HepG2 (cell line): ENCODE measurements around the gene ZNF91. TPM values are rescaled to one million over a fixed set of nuclear protein-coding genes. Genes with fewer than 3 reads are reported as not detected.
A peak's percentile ranks its signal among the peaks of the same experiment; 100 is the strongest.
"Not testable (repeated sequence)": the region's sequence is repeated elsewhere in the genome, so short reads cannot be mapped to it uniquely, and the experiment has no call there.

Experiments used
- ATAC-seq: fragments of 200-7000 bp; cut with Tn5 transposase; 3 replicates; pipeline ENCODE4 v1.9.1; 2020; ENCODE audit warnings: mild to moderate bottlenecking, moderate library complexity
- BruUV-seq: library from RNA; stranded (reverse); fragments of 400-500 nt; replicated peaks from 2 replicates; lab custom pipeline; 2021; lab: Mats Ljungman, UMichigan
- CTCF ChIA-PET: fragments of 300-600 bp; formaldehyde crosslinking; extraction: SDS; loops from one replicate; lab custom pipeline; 2021; ENCODE audit warnings: low total read pairs, inconsistent platforms, low intra/inter-chr PET ratio; lab: Yijun Ruan, JAX
- POLR2A ChIA-PET: fragments of 350-600 bp; sonication (Branson Sonifier 250); formaldehyde crosslinking; loops from one replicate; lab custom pipeline; 2020; ENCODE audit warnings: antibody characterized with exemption, inconsistent platforms; lab: Yijun Ruan, JAX
- DNase-seq: peaks from one replicate; pipeline ENCODE4 v3.0.0-alpha.2; 2015; ENCODE audit warnings: low spot score
- FAIRE-seq: peaks from 3 replicates; lab custom pipeline; 2011; peaks lifted over from hg19 to GRCh38; lab: Jason Lieb, UNC
- H2AFZ ChIP-seq: one replicate; pipeline ENCODE4 v1.6.1; 2011; ENCODE audit warnings: low read length, inconsistent platforms
- H3K27ac ChIP-seq: fragments of 300-600 bp; 3 replicates; pipeline ENCODE4 v1.8.0; 2011; ENCODE audit warnings: mixed run types, mild to moderate bottlenecking, mixed read lengths, low read length, inconsistent platforms; ENCODE audit not compliant: insufficient read depth; ENCODE audit errors: extremely low read length
- H3K27me3 ChIP-seq, 2 experiments: fragments of 200-600 bp in 1 of 2; 2 replicates in 1 of 2; 3 replicates in 1 of 2; pipeline versions ENCODE4 v1.6.0 to v1.8.0; 2011; ENCODE audit warnings: low read length in 2 of 2, mild to moderate bottlenecking in 2 of 2, moderate library complexity in 2 of 2, inconsistent platforms in 1 of 2; ENCODE audit not compliant: insufficient read depth in 2 of 2, control insufficient read depth in 1 of 2
- H3K36me3 ChIP-seq, 2 experiments: fragments of 200-600 bp in 1 of 2; replicated peaks in 1 of 2; 2 replicates in 1 of 2; 3 replicates in 1 of 2; pipeline versions ENCODE4 v1.5.1 to v1.8.0; 2011; ENCODE audit warnings: low read length in 2 of 2, inconsistent platforms in 1 of 2; ENCODE audit not compliant: insufficient read depth in 2 of 2, control insufficient read depth in 1 of 2
- H3K4me1 ChIP-seq: 2 replicates; pipeline ENCODE4 v1.5.1; 2012; ENCODE audit warnings: low read length, inconsistent platforms; ENCODE audit not compliant: insufficient read depth
- H3K4me2 ChIP-seq: 2 replicates; pipeline ENCODE4 v1.6.0; 2011; ENCODE audit warnings: low read depth, low read length, inconsistent platforms
- H3K4me3 ChIP-seq, 3 experiments: fragments of 200-600 bp in 1 of 3; sonication (generic), shearing (Covaris generic) in 1 of 3; replicated peaks in 1 of 3; 2 replicates each; pipeline ENCODE4 v1.5.1; 2011 to 2016; ENCODE audit warnings: low read length in 3 of 3, inconsistent platforms in 2 of 3, low read depth in 2 of 3, mild to moderate bottlenecking in 2 of 3, control low read depth in 1 of 3, mixed read lengths in 1 of 3; ENCODE audit not compliant: insufficient read depth in 1 of 3
- H3K79me2 ChIP-seq: one replicate; pipeline ENCODE4 v1.6.1; 2011; ENCODE audit warnings: low read length, inconsistent platforms; ENCODE audit not compliant: insufficient read depth
- H3K9ac ChIP-seq: 2 replicates; pipeline ENCODE4 v1.6.0; 2011; ENCODE audit warnings: mild to moderate bottlenecking, low read depth, low read length, inconsistent platforms; ENCODE audit not compliant: insufficient read depth
- H3K9me3 ChIP-seq: 2 replicates; pipeline ENCODE4 v1.5.1; 2012; ENCODE audit warnings: mild to moderate bottlenecking, low read length
- H4K20me1 ChIP-seq: 2 replicates; pipeline ENCODE4 v1.6.0; 2011; ENCODE audit warnings: inconsistent platforms, mild to moderate bottlenecking, low read length, moderate library complexity; ENCODE audit not compliant: insufficient read depth
- CEBPB ChIP-seq: IDR thresholded peaks from 2 replicates; pipeline ENCODE4 v1.6.1; 2011; ENCODE audit warnings: low read depth, low read length, improper control_type of control experiment, borderline replicate concordance
- CREBL2 ChIP-seq: sonication (generic); formaldehyde crosslinking; IDR thresholded peaks from 2 replicates; pipeline ENCODE4 v1.8.1; 2023; ENCODE audit warnings: missing genetic modification reagents, mild to moderate bottlenecking, borderline replicate concordance
- KLF16 ChIP-seq, 2 experiments: sonication (generic) in 1 of 2; formaldehyde crosslinking in 1 of 2; IDR thresholded peaks; 2 replicates each; pipeline versions ENCODE4 v1.6.1 to v1.8.0; 2016 to 2023; ENCODE audit warnings: missing genetic modification reagents in 2 of 2, missing compliant biosample characterization in 1 of 2
- KMT2A ChIP-seq: sonication (generic); formaldehyde crosslinking; IDR thresholded peaks from 2 replicates; pipeline ENCODE4 v1.4.0; 2020; ENCODE audit warnings: missing genetic modification reagents
- NKX3-1 ChIP-seq: sonication (generic); formaldehyde crosslinking; IDR thresholded peaks from 2 replicates; pipeline ENCODE4 v1.5.0; 2020; ENCODE audit warnings: missing genetic modification reagents
- PLSCR1 ChIP-seq: sonication (generic); formaldehyde crosslinking; IDR thresholded peaks from 2 replicates; pipeline ENCODE4 v1.5.0; 2020; ENCODE audit warnings: missing genetic modification reagents, mild to moderate bottlenecking, borderline replicate concordance
- ZBTB1 ChIP-seq: sonication (generic); formaldehyde crosslinking; IDR thresholded peaks from 2 replicates; pipeline ENCODE4 v1.4.0; 2020; ENCODE audit warnings: missing genetic modification reagents, borderline replicate concordance
- ZNF282 ChIP-seq: fragments of 450-650 bp; IDR thresholded peaks from 2 replicates; pipeline ENCODE4 v1.6.1; 2018; ENCODE audit not compliant: partially characterized antibody
- WGBS: methylation state at CpG from one replicate; pipeline ENCODE4 v1.1.6; 2017; ENCODE audit warnings: low lambda C conversion rate; 5-methylcytosine and 5-hydroxymethylcytosine counted together
- in situ Hi-C: cut with HindIII; loops from 2 replicates; pipeline ENCODE4 v1.10.0; 2017; ENCODE audit warnings: low pct_unique_long_range_greater_than_20kb; ENCODE audit not compliant: extremely low pct_ligation_motif_present
- intact Hi-C: fragments of 100-400 bp; cut with micrococcal nuclease; formaldehyde crosslinking; loops from one replicate; pipeline ENCODE4 v1.10.0; 2022; ENCODE audit not compliant: unreplicated experiment
- polyA plus RNA-seq, 8 experiments: library from polyadenylated mRNA; depleted of rRNA in 3 of 8; stranded (reverse) in 7 of 8; unstranded in 1 of 8; fragments of >200 nt; fragmentation: Illumina TruSeq in 4 of 8; extraction: Trizol in 4 of 8; gene quantifications; 2 replicates each; pipeline versions ENCODE4 v1.2.1 to v1.2.3, GENCODE V29; 2011 to 2016; ENCODE audit warnings: low read depth in 4 of 8, missing spikeins in 1 of 8, mixed read lengths in 1 of 8; ENCODE audit not compliant: insufficient read depth in 1 of 8
- total RNA-seq, 5 experiments: library from RNA; depleted of rRNA; stranded (reverse); fragments of >200 nt; fragmentation: Illumina TruSeq; extraction: Trizol; gene quantifications; 2 replicates each; pipeline ENCODE4 v1.2.3, GENCODE V29; 2016; ENCODE audit warnings: low read depth in 1 of 5

ZNF91 gene
- total and polyA plus RNA-seq, 2 of the 13 experiments (the other 11 are each of a cell fraction or from before 2014, with no cell fraction given) = 19.4 to 21.5 TPM

- Histone ChIP-seq H3K4me2 (no peak overlapping the region), H4K20me1 (no peaks in the 10 kb centered on the region), H3K27ac (no peak overlapping the region), H3K79me2 (no peaks in the 10 kb centered on the region), H3K4me1 (no peaks in the 10 kb centered on the region), H3K27me3 (no peaks in the 10 kb centered on the region), H3K9me3 (peaks cover 78% of the 10 kb centered on the region), H2AFZ (no peak overlapping the region), H3K36me3 (no peaks in the 10 kb centered on the region), H3K9ac (no peak overlapping the region), H3K4me3 (no peak overlapping the region)
- FAIRE-seq = no peak
- no TSS peak for BruUV-seq
- intact Hi-C loops (no loop called here), in situ Hi-C loops (no loop called here)
- CTCF ChIA-PET = no interaction called here
- no peak for DNase-seq
- POLR2A ChIA-PET = no interaction called here
- TF ChIP-seq CEBPB (peak; percentile 72; the same call in 1 of the 2 replicates), PLSCR1 (CRISPR knock-in tag) (no peak), KLF16 (CRISPR knock-in tag; IDR thresholded peaks at IDR 0.05) (no peak), KMT2A (CRISPR knock-in tag) (no peak), ZBTB1 (CRISPR knock-in tag) (no peak), CREBL2 (CRISPR knock-in tag) (no peak), NKX3-1 (no peak), ZNF282 (no peak)
- WGBS = 54% methylated on average over 4 of the region's 4 CpGs
- peak; percentile 52 for ATAC-seq
Observed at GRCh38 chr19:23321953-23322549, 73.2 kb downstream of the ZNF91 start.

- H3K27ac ChIP-seq, CTCF ChIA-PET, DNase-seq, H4K20me1 ChIP-seq, H3K4me1 ChIP-seq, H3K36me3 ChIP-seq, H3K27me3 ChIP-seq, intact Hi-C loops, H3K4me2 ChIP-seq, H3K9ac ChIP-seq, H3K4me3 ChIP-seq, H2AFZ ChIP-seq, FAIRE-seq, H3K79me2 ChIP-seq, BruUV-seq, POLR2A ChIA-PET, in situ Hi-C loops: not testable (repeated sequence)
- H3K9me3 ChIP-seq = peaks cover 81% of the 10 kb centered on the region
- ATAC-seq = peak; percentile 23; the same call in 1 of the 3 replicates
Observed at GRCh38 chr19:23321403-23321802, 73.9 kb downstream of the ZNF91 start.
